Small intestine (tissue), 7 donors: ENCODE measurements around the gene IPO11. TPM values are rescaled to one million over a fixed set of nuclear protein-coding genes. Genes with fewer than 3 reads are reported as not detected.
"Not testable (repeated sequence)": the region's sequence is repeated elsewhere in the genome, so short reads cannot be mapped to it uniquely, and the experiment has no call there.

ENCODE experiments used
- DNase-seq, 2 donors: peaks; one replicate each; pipeline versions ENCODE4 v3.0.0 to v3.0.0-alpha.2; 2013
- FAIRE-seq: peaks from 2 replicates; lab custom pipeline; 2012; peaks lifted over from hg19 to GRCh38; lab: Jason Lieb, UNC
- H3K27ac ChIP-seq, 3 donors: one replicate each; pipeline ENCODE4 v1.5.1; 2013; ENCODE audit warnings: low read length in 2 of 3, mild to moderate bottlenecking in 2 of 3, control low read depth in 1 of 3, inconsistent platforms in 1 of 3, low read depth in 1 of 3, moderate library complexity in 1 of 3
- H3K27me3 ChIP-seq, 3 donors: one replicate each; pipeline ENCODE4 v1.6.1; 2013; ENCODE audit warnings: low read length in 3 of 3, inconsistent platforms in 1 of 3; ENCODE audit not compliant: control insufficient read depth in 3 of 3, insufficient read depth in 3 of 3
- H3K36me3 ChIP-seq, 3 donors: one replicate each; pipeline ENCODE4 v1.6.1; 2013; ENCODE audit warnings: low read length in 3 of 3, inconsistent platforms in 1 of 3, low read depth in 1 of 3, mild to moderate bottlenecking in 1 of 3, moderate library complexity in 1 of 3; ENCODE audit not compliant: control insufficient read depth in 3 of 3, insufficient read depth in 2 of 3
- H3K4me1 ChIP-seq, 3 donors: one replicate each; pipeline ENCODE4 v1.6.1; 2013; ENCODE audit warnings: low read length in 2 of 3, inconsistent platforms in 1 of 3, low read depth in 1 of 3, mild to moderate bottlenecking in 1 of 3, moderate library complexity in 1 of 3; ENCODE audit not compliant: control insufficient read depth in 3 of 3, insufficient read depth in 2 of 3
- H3K4me3 ChIP-seq, 3 donors: one replicate each; pipeline ENCODE4 v1.5.1; 2013; ENCODE audit warnings: low read length in 3 of 3, control low read depth in 1 of 3, inconsistent platforms in 1 of 3, low read depth in 1 of 3, mild to moderate bottlenecking in 1 of 3, moderate library complexity in 1 of 3
- H3K9me3 ChIP-seq, 2 donors: one replicate each; pipeline ENCODE4 v1.6.1; 2013; ENCODE audit warnings: low read depth in 1 of 2, low read length in 1 of 2; ENCODE audit not compliant: control insufficient read depth in 2 of 2, insufficient read depth in 1 of 2
- WGBS, 3 donors: extraction: QIAGEN DNeasy Blood & Tissue Kit; methylation state at CpG; one replicate each; pipeline ENCODE4 v1.1.7; 2013; 5-methylcytosine and 5-hydroxymethylcytosine counted together
- polyA plus RNA-seq, 4 donors: library from polyadenylated mRNA; stranded (reverse) in 3 of 4; unstranded in 1 of 4; fragments of 200-250 nt in 3 of 4; fragments of 120-200 nt in 1 of 4; gene quantifications; one replicate each; pipeline versions ENCODE4 v1.2.1 to v1.2.3, GENCODE V29; 2013
- donor health status: healthy with polysubstance abuse.
- donor health status: control.
- donor health status: control.
- donor health status: Bipolar disorder and iron deficiency.
- donor health status: healthy.

IPO11 gene
- polyA plus RNA-seq, 4 donors, result 4.7 to 19.6 (median 10.9) TPM

GRCh38 chr5:62508760-62509159 lies 96.2 kb downstream of the IPO11 start:
- H3K9me3 ChIP-seq, H3K27ac ChIP-seq, FAIRE-seq, H3K4me3 ChIP-seq, DNase-seq, H3K27me3 ChIP-seq, H3K36me3 ChIP-seq, H3K4me1 ChIP-seq: not testable (repeated sequence)
- 94 to 96% (median 95%) methylated on average over 5 of the region's 5 CpGs for WGBS, 3 donors

- DNase-seq (no peak), FAIRE-seq (no peak)
- Histone ChIP-seq H3K4me1 (no peaks in the 10 kb centered on the region), H3K27me3 (no peaks in the 10 kb centered on the region), H3K27ac (no peak overlapping the region), H3K36me3 (peaks cover 0 to 8% (median 0%) of the 10 kb centered on the region in 3 donors), H3K4me3 (no peak overlapping the region), H3K9me3 (no peaks in the 10 kb centered on the region)
- WGBS, 3 donors, result 71 to 90% (median 87%) methylated on average over 1 of the region's 1 CpG
These were observed 97.2 kb downstream of the IPO11 start for GRCh38 chr5:62509806-62510205.

- WGBS, 3 donors, result 95 to 100% (median 96%) methylated on average over 3 to 23 of the region's 28 CpGs
- not testable (repeated sequence) for DNase-seq, FAIRE-seq, H3K4me1 ChIP-seq, H3K9me3 ChIP-seq, H3K4me3 ChIP-seq, H3K27ac ChIP-seq, H3K36me3 ChIP-seq, H3K27me3 ChIP-seq
These were observed 100.5 kb downstream of the IPO11 start for GRCh38 chr5:62513085-62513484.

DNA sequence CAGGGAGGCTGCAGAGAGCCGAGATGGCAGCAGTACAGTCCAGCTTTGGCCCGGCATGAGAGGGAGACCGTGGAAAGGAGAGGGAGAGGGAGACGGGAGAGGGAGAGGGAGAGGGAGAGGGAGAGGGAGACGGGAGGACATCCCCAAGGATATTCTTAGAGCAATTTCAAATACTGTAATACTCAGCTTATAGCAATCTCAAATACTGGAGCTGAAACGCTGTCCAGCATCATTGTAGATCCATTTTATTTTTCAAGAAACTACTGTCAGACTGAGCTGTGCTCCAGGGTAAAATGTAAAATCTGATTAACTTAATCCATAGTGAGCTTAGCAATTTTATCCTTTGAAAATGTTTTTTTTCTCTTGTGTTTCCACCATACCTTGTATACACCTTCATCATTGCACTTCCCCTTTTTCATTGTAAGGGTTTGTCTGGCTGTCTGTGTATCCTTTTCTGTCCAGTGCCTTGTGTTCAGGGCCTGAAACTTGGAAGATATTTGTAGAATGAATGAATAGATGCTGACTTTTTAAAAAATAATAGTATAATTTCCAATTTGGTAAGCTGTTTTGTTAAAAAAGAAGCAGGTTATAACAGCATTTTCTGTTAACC lies 102.1 kb downstream of the IPO11 start:
- FAIRE-seq, result no peak
- no peak overlapping the region for H3K4me3 ChIP-seq

GRCh38 chr5:62520812-62521211 lies 108.2 kb downstream of the IPO11 start:
- H3K27me3 ChIP-seq, H3K36me3 ChIP-seq, H3K27ac ChIP-seq, H3K4me3 ChIP-seq, H3K9me3 ChIP-seq, DNase-seq, FAIRE-seq, H3K4me1 ChIP-seq: not testable (repeated sequence)
- WGBS, 3 donors, result 95 to 100% (median 99%) methylated on average over 1 of the region's 1 CpG

More for the DNA sequence above, 102.1 kb downstream of the IPO11 start:
- WGBS, 3 donors, result 68 to 100% (median 98%) methylated on average over 2 to 6 of the region's 6 CpGs
- no peaks in the 10 kb centered on the region for H3K4me1 ChIP-seq
- DNase-seq, result no peak
- no peaks in the 10 kb centered on the region for H3K9me3 ChIP-seq
- H3K27ac ChIP-seq, result no peak overlapping the region
- no peaks in the 10 kb centered on the region for H3K27me3 ChIP-seq
- peaks cover 0 to 3% (median 0%) of the 10 kb centered on the region in 3 donors for H3K36me3 ChIP-seq

GRCh38 chr5:62521319-62521718 lies 108.8 kb downstream of the IPO11 start:
- Histone ChIP-seq H3K27ac (no peak overlapping the region), H3K36me3 (peaks cover 0 to 6% (median 2%) of the 10 kb centered on the region in 3 donors), H3K9me3 (no peaks in the 10 kb centered on the region), H3K4me1 (no peaks in the 10 kb centered on the region), H3K27me3 (no peaks in the 10 kb centered on the region), H3K4me3 (no peak overlapping the region)
- FAIRE-seq, result no peak
- 69 to 85% (median 77%) methylated on average over 2 of the region's 2 CpGs for WGBS, 3 donors
- DNase-seq, result no peak

- FAIRE-seq (no peak), DNase-seq (no peak)
- no peaks in the 10 kb centered on the region for H3K27me3 ChIP-seq
- H3K9me3 ChIP-seq, result no peaks in the 10 kb centered on the region
- peaks cover 0 to 6% (median 4%) of the 10 kb centered on the region in 3 donors for H3K36me3 ChIP-seq
- 94 to 98% (median 97%) methylated on average over 1 of the region's 1 CpG for WGBS, 3 donors
- no peak overlapping the region for H3K27ac ChIP-seq
- H3K4me3 ChIP-seq, result no peak overlapping the region
- no peaks in the 10 kb centered on the region for H3K4me1 ChIP-seq
These were observed 110.2 kb downstream of the IPO11 start for GRCh38 chr5:62522811-62523210.

DNA sequence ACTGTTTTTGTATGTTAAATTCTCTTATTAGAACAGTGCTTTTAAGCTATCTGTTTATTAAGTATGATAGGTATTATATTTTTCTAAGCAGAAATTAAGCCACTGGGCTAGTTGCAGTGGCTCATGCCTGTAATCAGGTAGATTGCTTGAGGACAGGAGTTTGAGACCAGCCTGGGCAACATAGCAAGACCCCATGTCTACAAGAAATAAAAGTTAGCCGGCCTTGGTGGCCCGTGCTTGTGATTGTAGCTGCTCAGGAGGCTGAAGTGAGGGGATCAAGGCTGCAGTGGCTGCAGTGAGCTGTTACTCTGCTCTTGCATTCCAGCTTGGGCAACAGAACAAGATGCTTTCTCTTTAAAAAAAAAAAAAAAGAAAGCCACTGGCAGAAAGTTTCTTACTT lies 121.0 kb downstream of the IPO11 start:
- Histone ChIP-seq H3K4me3 (no peak overlapping the region), H3K27ac (no peak overlapping the region), H3K4me1 (no peaks in the 10 kb centered on the region), H3K36me3 (peaks cover 0 to 8% (median 2%) of the 10 kb centered on the region in 3 donors), H3K9me3 (no peaks in the 10 kb centered on the region), H3K27me3 (no peaks in the 10 kb centered on the region)
- FAIRE-seq (no peak), DNase-seq (no peak)
- 97 to 100% (median 98%) methylated on average over 2 of the region's 2 CpGs for WGBS, 3 donors
